Karpas-422 (cell line): ENCODE measurements around the gene NOL12. TPM values are rescaled to one million over a fixed set of nuclear protein-coding genes. Genes with fewer than 3 reads are reported as not detected.

Experiments
- DNase-seq: peaks from one replicate; pipeline ENCODE4 v3.0.0-alpha.2; 2015
- H2AFZ ChIP-seq: fragments of 200-600 bp; sonication (generic); 2 replicates; pipeline ENCODE4 v1.6.1; 2014; ENCODE audit warnings: antibody characterized with exemption, low read length, mixed read lengths
- H3K27ac ChIP-seq: fragments of 200-600 bp; sonication (generic); 2 replicates; pipeline ENCODE4 v1.5.1; 2014; ENCODE audit warnings: mild to moderate bottlenecking, low read length, moderate library complexity
- H3K27me3 ChIP-seq: fragments of 200-600 bp; sonication (generic); 2 replicates; pipeline ENCODE4 v1.6.1; 2014; ENCODE audit warnings: low read length, mixed read lengths
- H3K36me3 ChIP-seq: fragments of 200-600 bp; sonication (generic); 2 replicates; pipeline ENCODE4 v1.6.1; 2014; ENCODE audit warnings: low read length, mixed read lengths; ENCODE audit not compliant: insufficient read depth
- H3K4me1 ChIP-seq: fragments of 200-600 bp; sonication (generic); 2 replicates; pipeline ENCODE4 v1.6.1; 2014; ENCODE audit warnings: mild to moderate bottlenecking, low read length, mixed read lengths
- H3K4me2 ChIP-seq: fragments of 200-600 bp; sonication (generic); 2 replicates; pipeline ENCODE4 v1.6.1; 2014; ENCODE audit warnings: low read length, low read depth, mild to moderate bottlenecking; ENCODE audit not compliant: poor library complexity, severe bottlenecking
- H3K4me3 ChIP-seq: fragments of 200-600 bp; sonication (generic); 2 replicates; pipeline ENCODE4 v1.5.1; 2014; ENCODE audit warnings: mild to moderate bottlenecking, antibody characterized with exemption, low read length, mixed read lengths
- H3K79me2 ChIP-seq: fragments of 200-600 bp; sonication (generic); 2 replicates; pipeline ENCODE4 v1.6.1; 2014; ENCODE audit warnings: mild to moderate bottlenecking, low read length, mixed read lengths
- H3K9ac ChIP-seq: fragments of 200-600 bp; sonication (generic); 2 replicates; pipeline ENCODE4 v1.6.0; 2014; ENCODE audit warnings: low read length
- H3K9me2 ChIP-seq: fragments of 200-600 bp; sonication (generic), shearing (Covaris generic); replicated peaks from 2 replicates; pipeline ENCODE4 v1.6.0; 2014; ENCODE audit warnings: mild to moderate bottlenecking, low read length, moderate library complexity; ENCODE audit not compliant: insufficient read depth
- H3K9me3 ChIP-seq: fragments of 300-700, 200-600 bp; sonication (generic); 2 replicates; pipeline ENCODE4 v1.6.1; 2014; ENCODE audit warnings: low read length, mixed read lengths
- H4K20me1 ChIP-seq: fragments of 200-600 bp; sonication (generic); 2 replicates; pipeline ENCODE4 v1.6.1; 2014; ENCODE audit warnings: mild to moderate bottlenecking, antibody characterized with exemption, low read length, low read depth; ENCODE audit not compliant: insufficient read depth
- total RNA-seq: library from RNA; depleted of rRNA; stranded (reverse); fragments of >200 nt; shearing (Covaris generic); gene quantifications from 2 replicates; pipeline ENCODE4 v1.2.3, GENCODE V29; 2014; ENCODE audit warnings: low replicate concordance

The NOL12 gene
- total RNA-seq, 1 experiment from 2014 or later, result 12.3 TPM

DNA sequence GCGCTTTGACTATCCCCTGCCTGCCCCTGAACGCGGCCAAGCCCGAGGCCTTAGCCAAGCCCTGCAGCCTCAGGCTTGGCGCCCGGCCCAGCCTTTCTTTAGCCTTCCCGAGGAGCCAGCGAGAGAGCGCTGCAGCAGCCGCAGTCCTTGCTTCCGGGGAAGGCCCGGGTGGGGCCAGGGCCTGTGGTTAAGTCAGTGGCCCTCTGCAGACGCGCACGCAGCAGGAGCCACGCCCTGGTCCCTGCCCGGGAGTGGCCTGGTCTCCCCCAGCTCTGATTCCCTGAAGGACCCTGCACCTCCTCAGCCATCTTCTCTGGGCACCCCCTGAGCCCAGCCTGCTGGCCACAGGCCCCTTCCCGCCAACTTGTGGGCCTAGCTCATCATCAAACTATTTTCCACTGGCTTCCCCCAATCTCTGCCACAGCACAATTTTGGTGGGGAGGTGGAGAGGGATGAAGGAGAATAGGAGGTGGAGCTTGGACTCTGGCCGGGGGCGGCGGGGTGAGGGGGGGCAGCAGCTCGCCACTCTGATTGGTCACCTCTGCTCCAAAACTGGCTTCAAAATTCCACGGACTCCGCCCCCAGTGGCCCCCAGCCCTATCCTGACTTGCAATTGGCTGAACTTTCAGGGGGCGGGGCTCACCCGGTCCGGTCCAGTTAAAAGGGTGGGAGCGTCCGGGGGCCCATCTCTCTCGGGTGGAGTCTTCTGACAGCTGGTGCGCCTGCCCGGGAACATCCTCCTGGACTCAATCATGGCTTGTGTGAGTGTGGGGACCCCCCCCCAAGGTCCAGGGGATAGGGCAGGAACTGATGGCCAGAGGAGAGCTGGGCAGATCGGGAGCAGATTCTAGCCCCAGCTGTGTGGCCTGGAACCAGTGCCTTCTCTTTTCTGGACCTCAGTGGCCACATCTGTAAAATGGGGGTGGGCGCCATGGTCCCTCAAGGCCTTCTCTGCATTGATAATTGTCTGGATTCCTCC, 10.9 kb upstream of the NOL12 start, which contains the start of gene LGALS1:
LGALS1 (plus strand) TSS at position 686 of the 979 bp plus-strand sequence; CDS start at position 753, 67 bp downstream.
- Histone ChIP-seq H3K4me3 (peak within 1 kb of the TSS; percentile 69), H3K9me3 (no peaks in the 10 kb centered on the region), H2AFZ (peak within 1 kb of the TSS; percentile 52; the same call in 1 of the 2 replicates), H3K79me2 (no peaks in the 10 kb centered on the region), H3K9me2 (no peaks in the 10 kb centered on the region), H4K20me1 (no peaks in the 10 kb centered on the region), H3K9ac (peak within 1 kb of the TSS; percentile 75), H3K36me3 (no peaks in the 10 kb centered on the region), H3K27me3 (no peaks in the 10 kb centered on the region), H3K4me1 (peaks cover 34% of the 10 kb centered on the region), H3K27ac (peak within 1 kb of the TSS; percentile 85), H3K4me2 (peak within 1 kb of the TSS; percentile 86)
- peak; percentile 87 for DNase-seq

- peak; percentile 55 for DNase-seq
Measured at GRCh38 chr22:37675930-37676735, 10.0 kb upstream of the NOL12 start.

GRCh38 chr22:37676736-37677492, 9.2 kb upstream of the NOL12 start:
- Histone ChIP-seq H3K4me1 (peaks cover 38% of the 10 kb centered on the region), H3K27ac (peak overlapping the region; percentile 85), H4K20me1 (no peaks in the 10 kb centered on the region), H3K4me3 (peak overlapping the region; percentile 69), H3K79me2 (no peaks in the 10 kb centered on the region), H3K4me2 (peak overlapping the region; percentile 86), H3K9ac (peak overlapping the region; percentile 75), H3K9me3 (no peaks in the 10 kb centered on the region), H3K36me3 (no peaks in the 10 kb centered on the region), H3K9me2 (no peaks in the 10 kb centered on the region), H2AFZ (peak overlapping the region; percentile 88; the same call in 1 of the 2 replicates), H3K27me3 (no peaks in the 10 kb centered on the region)
- peak; percentile 96 for DNase-seq

More at GRCh38 chr22:37675930-37676735, 10.0 kb upstream of the NOL12 start:
- Histone ChIP-seq H3K4me3 (peak overlapping the region; percentile 69), H3K27me3 (no peaks in the 10 kb centered on the region), H4K20me1 (no peaks in the 10 kb centered on the region), H3K9me3 (no peaks in the 10 kb centered on the region), H3K36me3 (no peaks in the 10 kb centered on the region), H3K9ac (peak overlapping the region; percentile 75), H3K4me1 (peaks cover 34% of the 10 kb centered on the region), H3K4me2 (peak overlapping the region; percentile 86), H2AFZ (no peak overlapping the region), H3K27ac (peak overlapping the region; percentile 85), H3K79me2 (no peaks in the 10 kb centered on the region), H3K9me2 (no peaks in the 10 kb centered on the region)

DNA sequence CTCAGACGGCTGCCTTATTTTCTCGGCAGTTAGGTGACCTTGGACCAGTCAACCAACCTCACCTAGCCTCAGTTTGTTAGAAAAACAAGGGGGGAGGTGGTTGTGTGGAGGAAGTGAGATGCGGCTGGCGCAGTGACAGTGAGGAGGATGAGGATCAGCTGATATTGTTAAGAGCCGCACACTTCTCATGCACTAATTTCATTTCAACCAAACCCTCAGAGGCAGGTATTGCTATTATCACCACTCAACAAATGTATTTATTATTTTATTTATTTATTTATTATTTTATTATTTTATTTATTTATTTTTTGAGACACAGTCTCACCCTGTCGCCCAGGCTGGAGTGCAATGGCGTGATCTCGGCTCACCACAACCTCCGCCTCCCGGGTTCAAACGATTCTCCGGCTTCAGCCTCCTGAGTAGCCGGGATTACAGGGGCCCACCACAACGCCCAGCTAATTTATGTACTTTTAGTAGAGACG, 8.6 kb upstream of the NOL12 start:
- H3K79me2 ChIP-seq, result no peaks in the 10 kb centered on the region
- peak overlapping the region; percentile 69 for H3K4me3 ChIP-seq
- H3K4me2 ChIP-seq, result peak overlapping the region; percentile 86
- no peak for DNase-seq
- no peaks in the 10 kb centered on the region for H3K9me2 ChIP-seq
- 0 out of 2 replicates have a peak overlapping the region, but pooled peaks have one; percentile 53 for H3K27ac ChIP-seq
- peaks cover 38% of the 10 kb centered on the region for H3K4me1 ChIP-seq
- H3K9me3 ChIP-seq, result no peaks in the 10 kb centered on the region
- no peaks in the 10 kb centered on the region for H3K36me3 ChIP-seq
- peak overlapping the region; percentile 75 for H3K9ac ChIP-seq
- H4K20me1 ChIP-seq, result no peaks in the 10 kb centered on the region
- H3K27me3 ChIP-seq, result no peaks in the 10 kb centered on the region
- peak overlapping the region; percentile 88; the same call in 1 of the 2 replicates for H2AFZ ChIP-seq

- H4K20me1 ChIP-seq, result no peaks in the 10 kb centered on the region
- H3K4me1 ChIP-seq, result peaks cover 38% of the 10 kb centered on the region
- H3K9me3 ChIP-seq, result no peaks in the 10 kb centered on the region
- H3K9ac ChIP-seq, result no peak overlapping the region
- H2AFZ ChIP-seq, result no peak overlapping the region
- no peak overlapping the region for H3K4me3 ChIP-seq
- no peaks in the 10 kb centered on the region for H3K27me3 ChIP-seq
- DNase-seq, result no peak
- no peak overlapping the region for H3K27ac ChIP-seq
- H3K79me2 ChIP-seq, result no peaks in the 10 kb centered on the region
- H3K9me2 ChIP-seq, result no peaks in the 10 kb centered on the region
- H3K4me2 ChIP-seq, result no peak overlapping the region
- H3K36me3 ChIP-seq, result no peaks in the 10 kb centered on the region
Measured at GRCh38 chr22:37678372-37678771, 7.8 kb upstream of the NOL12 start.

GRCh38 chr22:37679670-37680069, 6.5 kb upstream of the NOL12 start:
- Histone ChIP-seq H3K4me2 (no peak overlapping the region), H3K79me2 (no peaks in the 10 kb centered on the region), H4K20me1 (no peaks in the 10 kb centered on the region), H3K9ac (no peak overlapping the region), H3K27me3 (no peaks in the 10 kb centered on the region), H3K9me3 (no peaks in the 10 kb centered on the region), H3K9me2 (no peaks in the 10 kb centered on the region), H3K4me1 (peaks cover 38% of the 10 kb centered on the region), H2AFZ (no peak overlapping the region), H3K27ac (no peak overlapping the region), H3K36me3 (no peaks in the 10 kb centered on the region), H3K4me3 (no peak overlapping the region)
- DNase-seq, result no peak

DNA sequence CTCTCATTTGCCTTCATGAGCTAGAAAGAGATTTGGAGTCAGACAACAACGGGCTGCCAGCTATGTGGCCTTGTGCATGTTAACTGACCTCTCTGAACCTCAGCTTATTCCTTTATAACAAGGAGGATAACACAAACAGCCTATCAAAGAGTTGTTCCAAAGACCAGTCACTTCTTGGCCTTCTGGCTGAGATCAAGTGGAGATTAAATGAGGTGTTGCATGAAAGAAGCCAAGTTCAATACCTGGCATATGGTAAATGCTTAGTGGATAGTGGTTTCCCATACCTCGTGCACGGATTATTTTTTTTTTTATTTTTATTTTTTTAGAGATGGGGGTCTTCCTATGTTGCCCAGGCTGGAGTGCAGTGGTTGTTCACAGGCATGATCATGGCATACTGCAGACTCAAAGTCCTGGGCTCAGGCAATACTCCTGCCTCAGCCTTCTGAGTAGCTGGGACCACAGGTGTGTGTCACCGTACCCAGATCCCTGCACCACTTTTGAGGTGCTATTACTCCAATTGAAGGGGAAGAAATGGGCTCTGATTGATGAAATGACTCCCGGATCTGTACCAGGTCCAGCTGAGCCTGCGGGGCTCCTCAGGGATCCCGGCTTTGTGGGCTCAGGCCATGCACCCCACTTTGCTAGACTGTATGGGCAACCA, 5.8 kb upstream of the NOL12 start:
- peaks cover 38% of the 10 kb centered on the region for H3K4me1 ChIP-seq
- H3K27ac ChIP-seq, result no peak overlapping the region
- H3K4me3 ChIP-seq, result no peak overlapping the region
- H3K9ac ChIP-seq, result no peak overlapping the region
- no peak overlapping the region for H2AFZ ChIP-seq
- no peaks in the 10 kb centered on the region for H3K27me3 ChIP-seq
- no peaks in the 10 kb centered on the region for H3K9me2 ChIP-seq
- no peaks in the 10 kb centered on the region for H4K20me1 ChIP-seq
- no peaks in the 10 kb centered on the region for H3K79me2 ChIP-seq
- H3K9me3 ChIP-seq, result no peaks in the 10 kb centered on the region
- no peak for DNase-seq
- no peaks in the 10 kb centered on the region for H3K36me3 ChIP-seq
- no peak overlapping the region for H3K4me2 ChIP-seq
